ENCODE measurements around the gene ZFPM1.

ZFPM1 gene

GRCh38 chr16:88509749-88510069 is 56.6 kb downstream of the ZFPM1 start:
- Histone ChIP-seq H2AFZ (ENCODE audit: low read depth, low read length) (no peak overlapping the region), H3K9ac (ENCODE audit: low read length) (no peak overlapping the region), H3K27me3 (ENCODE audit: low read depth, low read length) (no peaks in the 10 kb centered on the region), H3K4me2 (ENCODE audit: low read length) (no peak overlapping the region), H3K4me1 (ENCODE audit: low read length) (peaks cover 11% of the 10 kb centered on the region), H3K4me3 (ENCODE audit: low read length) (no peak overlapping the region), H3K27ac (ENCODE audit: low read length) (no peak overlapping the region), H3K79me2 (ENCODE audit: low read length) (no peaks in the 10 kb centered on the region), H3K9me3 (ENCODE audit: insufficient read depth, low read length) (no peaks in the 10 kb centered on the region), H4K20me1 (ENCODE audit: insufficient read depth, low read length) (peaks cover 6% of the 10 kb centered on the region; the same call in 1 of the 2 replicates), H3K36me3 (replicated peaks; ENCODE audit: low read depth, low read length) (no peaks in the 10 kb centered on the region)
- TF ChIP-seq CTCF (IDR thresholded peaks at IDR 0.05; ENCODE audit: low read depth, low read length): no peak
- TF ChIP-seq EZH2phosphoT487 (IDR thresholded peaks at IDR 0.05; ENCODE audit: low read depth): no peak

- no peak overlapping the region for H2AFZ ChIP-seq (ENCODE audit: low read depth, low read length)
- H3K4me2 ChIP-seq (ENCODE audit: low read length): no peak overlapping the region
- H3K36me3 ChIP-seq (replicated peaks; ENCODE audit: low read depth, low read length): no peaks in the 10 kb centered on the region
- no peak overlapping the region for H3K9ac ChIP-seq (ENCODE audit: low read length)
- no peak for TF ChIP-seq CTCF (IDR thresholded peaks at IDR 0.05; ENCODE audit: low read depth, low read length)
- no peak for TF ChIP-seq EZH2phosphoT487 (IDR thresholded peaks at IDR 0.05; ENCODE audit: low read depth)
- H3K79me2 ChIP-seq (ENCODE audit: low read length): no peaks in the 10 kb centered on the region
- H3K4me1 ChIP-seq (ENCODE audit: low read length): peaks cover 5% of the 10 kb centered on the region
- H3K4me3 ChIP-seq (ENCODE audit: low read length): no peak overlapping the region
- no peaks in the 10 kb centered on the region for H3K9me3 ChIP-seq (ENCODE audit: insufficient read depth, low read length)
- H3K27ac ChIP-seq (ENCODE audit: low read length): no peak overlapping the region
- peaks cover 6% of the 10 kb centered on the region for H4K20me1 ChIP-seq (ENCODE audit: insufficient read depth, low read length)
- H3K27me3 ChIP-seq (ENCODE audit: low read depth, low read length): no peaks in the 10 kb centered on the region
Measured at GRCh38 chr16:88510091-88510994, 57.3 kb downstream of the ZFPM1 start.

GRCh38 chr16:88511060-88511459 is 58.0 kb downstream of the ZFPM1 start:
- Histone ChIP-seq H3K27me3 (ENCODE audit: low read depth, low read length) (no peaks in the 10 kb centered on the region), H3K4me2 (ENCODE audit: low read length) (no peak overlapping the region), H3K36me3 (replicated peaks; ENCODE audit: low read depth, low read length) (no peaks in the 10 kb centered on the region), H3K27ac (ENCODE audit: low read length) (no peak overlapping the region), H4K20me1 (ENCODE audit: insufficient read depth, low read length) (peaks cover 6% of the 10 kb centered on the region), H3K4me1 (ENCODE audit: low read length) (no peaks in the 10 kb centered on the region), H3K79me2 (ENCODE audit: low read length) (no peaks in the 10 kb centered on the region), H3K9ac (ENCODE audit: low read length) (no peak overlapping the region), H3K9me3 (ENCODE audit: insufficient read depth, low read length) (no peaks in the 10 kb centered on the region), H2AFZ (ENCODE audit: low read depth, low read length) (no peak overlapping the region), H3K4me3 (ENCODE audit: low read length) (no peak overlapping the region)
- TF ChIP-seq CTCF (IDR thresholded peaks at IDR 0.05; ENCODE audit: low read depth, low read length) (no peak), EZH2phosphoT487 (IDR thresholded peaks at IDR 0.05; ENCODE audit: low read depth) (no peak)

GRCh38 chr16:88511906-88512305 is 58.8 kb downstream of the ZFPM1 start:
- Histone ChIP-seq H3K27ac (ENCODE audit: low read length) (no peak overlapping the region), H3K79me2 (ENCODE audit: low read length) (no peaks in the 10 kb centered on the region), H3K4me3 (ENCODE audit: low read length) (no peak overlapping the region), H3K4me2 (ENCODE audit: low read length) (no peak overlapping the region), H3K9me3 (ENCODE audit: insufficient read depth, low read length) (no peaks in the 10 kb centered on the region), H4K20me1 (ENCODE audit: insufficient read depth, low read length) (peaks cover 6% of the 10 kb centered on the region), H3K27me3 (ENCODE audit: low read depth, low read length) (no peaks in the 10 kb centered on the region), H3K36me3 (replicated peaks; ENCODE audit: low read depth, low read length) (no peaks in the 10 kb centered on the region), H2AFZ (ENCODE audit: low read depth, low read length) (no peak overlapping the region), H3K9ac (ENCODE audit: low read length) (no peak overlapping the region), H3K4me1 (ENCODE audit: low read length) (no peaks in the 10 kb centered on the region)
- no peak for TF ChIP-seq EZH2phosphoT487 (IDR thresholded peaks at IDR 0.05; ENCODE audit: low read depth)
- TF ChIP-seq CTCF (IDR thresholded peaks at IDR 0.05; ENCODE audit: low read depth, low read length): no peak

Data from OCI-LY3 (cell line).